HCT116 (cell line): ENCODE data around the gene WIPI1. TPM values are rescaled to one million over a fixed set of nuclear protein-coding genes. Genes with fewer than 3 reads are reported as not detected.

Experiments
- ATAC-seq: fragments of 200-7000 bp; cut with Tn5 transposase; 2 replicates; pipeline ENCODE4 v1.9.1; 2020; ENCODE audit warnings: mild to moderate bottlenecking, moderate library complexity
- BruUV-seq: library from RNA; stranded (reverse); fragments of 400-500 nt; replicated peaks from 2 replicates; lab custom pipeline; 2021; lab: Mats Ljungman, UMichigan
- CTCF ChIA-PET: fragments of 300-600 bp; sonication (Branson Sonifier 250); formaldehyde crosslinking; loops from one replicate; lab custom pipeline; 2021; ENCODE audit warnings: antibody characterized with exemption; lab: Charles Lee
- POLR2A ChIA-PET: fragments of 300-600, 350-600 bp; sonication (Branson Sonifier 250); formaldehyde crosslinking; loops from one replicate; lab custom pipeline; 2021; ENCODE audit warnings: antibody characterized with exemption; lab: Charles Lee
- RAD21 ChIA-PET, 2 experiments: fragments of 300-600 bp; sonication (Branson Sonifier 250); formaldehyde crosslinking; loops; one replicate each; lab custom pipeline; 2023; ENCODE audit warnings: low total read pairs in 2 of 2; ENCODE audit not compliant: uncharacterized antibody in 2 of 2, unreplicated experiment in 2 of 2, low non-redundant PET in 1 of 2; lab: Charles Lee
- DNase-seq: peaks from one replicate; pipeline ENCODE4 v3.0.0-alpha.2; 2010; ENCODE audit warnings: low read depth, low spot score
- H2AFZ ChIP-seq: fragments of 200-600 bp; shearing (Covaris generic), sonication (generic); 2 replicates; pipeline ENCODE4 v1.6.1; 2017; ENCODE audit warnings: low read depth, mixed run types, mixed read lengths, antibody characterized with exemption, low read length; ENCODE audit not compliant: poor library complexity, severe bottlenecking
- H3K27ac ChIP-seq: 2 replicates; pipeline ENCODE4 v1.5.1; 2012; ENCODE audit warnings: low read depth, low read length
- H3K27me3 ChIP-seq: fragments of 200-600 bp; sonication (generic); 2 replicates; pipeline ENCODE4 v1.6.1; 2016; ENCODE audit warnings: mixed run types, low read length, mixed read lengths; ENCODE audit not compliant: insufficient read depth
- H3K36me3 ChIP-seq, 2 experiments: fragments of 200-500 bp in 1 of 2; fragments of 200-600 bp in 1 of 2; sonication (Bioruptor generic) in 1 of 2; sonication (generic) in 1 of 2; 2 replicates each; pipeline versions ENCODE4 v1.5.1 to v1.6.1; 2014 to 2016; ENCODE audit warnings: low read length in 2 of 2, inconsistent platforms in 1 of 2, mixed read lengths in 1 of 2, mixed run types in 1 of 2; ENCODE audit not compliant: insufficient read depth in 2 of 2, control insufficient read depth in 1 of 2
- H3K4me1 ChIP-seq, 2 experiments: fragments of 200-600 bp in 1 of 2; sonication (generic) in 1 of 2; 2 replicates each; pipeline versions ENCODE4 v1.5.1 to v1.6.1; 2012 to 2017; ENCODE audit warnings: low read length in 2 of 2, inconsistent platforms in 1 of 2, mild to moderate bottlenecking in 1 of 2, mixed read lengths in 1 of 2, mixed run types in 1 of 2, moderate library complexity in 1 of 2; ENCODE audit not compliant: insufficient read depth in 2 of 2, control insufficient read depth in 1 of 2
- H3K4me2 ChIP-seq: fragments of 200-600 bp; sonication (generic); 2 replicates; pipeline ENCODE4 v1.6.1; 2017; ENCODE audit warnings: mixed run types, low read length, mixed read lengths
- H3K4me3 ChIP-seq, 2 experiments: fragments of 200-600 bp in 1 of 2; sonication (generic) in 1 of 2; replicated peaks in 1 of 2; 2 replicates each; pipeline ENCODE4 v1.5.1; 2011 to 2016; ENCODE audit warnings: low read length in 2 of 2, control low read depth in 1 of 2, low read depth in 1 of 2, mild to moderate bottlenecking in 1 of 2, mixed read lengths in 1 of 2, mixed run types in 1 of 2
- H3K79me2 ChIP-seq: fragments of 200-600 bp; sonication (generic); 2 replicates; pipeline ENCODE4 v1.6.1; 2017; ENCODE audit warnings: mild to moderate bottlenecking, mixed run types, low read length, moderate library complexity, mixed read lengths; ENCODE audit not compliant: insufficient read depth
- H3K9ac ChIP-seq: fragments of 200-600 bp; sonication (generic); 2 replicates; pipeline ENCODE4 v1.6.1; 2016; ENCODE audit warnings: low read length, mixed read lengths
- H3K9me2 ChIP-seq: fragments of 200-600 bp; sonication (generic), shearing (Covaris generic); 2 replicates; pipeline ENCODE4 v1.6.1; 2017; ENCODE audit warnings: mixed run types, mild to moderate bottlenecking, moderate library complexity; ENCODE audit not compliant: insufficient read depth
- H3K9me3 ChIP-seq, 2 experiments: fragments of 200-500 bp in 1 of 2; fragments of 200-600 bp in 1 of 2; sonication (Bioruptor generic) in 1 of 2; sonication (generic) in 1 of 2; 2 replicates each; pipeline ENCODE4 v1.6.1; 2014 to 2017; ENCODE audit warnings: low read length in 2 of 2, mixed read lengths in 2 of 2, inconsistent platforms in 1 of 2, low read depth in 1 of 2, mild to moderate bottlenecking in 1 of 2, mixed run types in 1 of 2, moderate library complexity in 1 of 2; ENCODE audit not compliant: control insufficient read depth in 1 of 2, insufficient read depth in 1 of 2
- H4K20me1 ChIP-seq: fragments of 200-600 bp; sonication (generic), shearing (Covaris generic); 2 replicates; pipeline ENCODE4 v1.6.1; 2017; ENCODE audit warnings: mixed run types, mild to moderate bottlenecking, moderate library complexity; ENCODE audit not compliant: insufficient read depth
- CTCF ChIP-seq, 3 experiments: fragments of 200-600 bp in 1 of 3; sonication (generic) in 1 of 3; IDR thresholded peaks in 2 of 3; conservative IDR thresholded peaks in 1 of 3; 2 replicates each; pipeline ENCODE4 v1.5.1; 2012 to 2017; ENCODE audit warnings: low read depth in 2 of 3, low read length in 2 of 3, antibody characterized with exemption in 1 of 3, borderline replicate concordance in 1 of 3, control low read depth in 1 of 3, mild to moderate bottlenecking in 1 of 3, mixed read lengths in 1 of 3, mixed run types in 1 of 3, moderate library complexity in 1 of 3; ENCODE audit not compliant: insufficient read depth in 1 of 3
- RAD21 ChIP-seq: IDR thresholded peaks from 2 replicates; pipeline ENCODE4 v1.6.1; 2012; ENCODE audit warnings: low read depth, mild to moderate bottlenecking
- ZBTB33 ChIP-seq: IDR thresholded peaks from 2 replicates; pipeline ENCODE4 v1.6.1; 2011; ENCODE audit warnings: mild to moderate bottlenecking, low read length, moderate library complexity; ENCODE audit not compliant: insufficient replicate concordance; ENCODE audit errors: extremely low read depth
- ZFX ChIP-seq: fragments of 450-650 bp; IDR thresholded peaks from 2 replicates; pipeline ENCODE4 v1.6.1; 2017
- intact Hi-C: fragments of 100-400 bp; cut with micrococcal nuclease; formaldehyde crosslinking; loops from 2 replicates; pipeline ENCODE4 v1.10.0; 2022
- total RNA-seq: library from RNA; stranded (reverse); gene quantifications from one replicate; pipeline ENCODE4 v1.2.1, GENCODE V29; 2021; ENCODE audit not compliant: unreplicated experiment

The WIPI1 gene
- total RNA-seq, 1 experiment from 2014 or later, result 21.5 TPM

- H3K79me2 ChIP-seq, result no peaks in the 10 kb centered on the region
- peaks cover 17 to 20% of the 10 kb centered on the region in 2 experiments for H3K4me1 ChIP-seq
- H3K4me3 ChIP-seq, result no peak overlapping the region
- H3K27ac ChIP-seq, result no peak overlapping the region; the same call in 1 of the 2 replicates
- H2AFZ ChIP-seq, result no peak overlapping the region
- no peaks in the 10 kb centered on the region for H3K9me2 ChIP-seq
- CTCF ChIA-PET, result interaction anchor here (0.8 to 7.4 kb wide), 10 partner anchors 9 to 259 kb away, joined by 3 to 79 read pairs (median 3); no protein-coding TSS in a partner anchor
- H4K20me1 ChIP-seq, result no peaks in the 10 kb centered on the region
- H3K9me3 ChIP-seq, result no peaks in the 10 kb centered on the region
- DNase-seq, result peak; percentile 39
- no peak overlapping the region for H3K4me2 ChIP-seq
- TF ChIP-seq ZBTB33 (no peak), ZFX (no peak), CTCF (IDR thresholded peaks at IDR 0.05 in 2 of 3, conservative IDR thresholded peaks at IDR 0.05 in 1 of 3; ENCODE audit: borderline replicate concordance in 1 of 3, insufficient read depth in 1 of 3, low read depth in 2 of 3, low read length in 2 of 3) (peak; percentile 56 to 67 (median 57); a peak in 5 of 6 replicates), RAD21 (peak; percentile 73)
- H3K27me3 ChIP-seq, result no peaks in the 10 kb centered on the region
- POLR2A ChIA-PET, result no interaction called here
- intact Hi-C loops, result loop anchor here (1.0 kb wide), 1 partner anchor 168 kb away; no protein-coding TSS in a partner anchor
- no peak overlapping the region for H3K9ac ChIP-seq
- peak; percentile 42 for ATAC-seq
- RAD21 ChIA-PET, result interaction anchor here in 1 of 2 experiments (1.0 to 1.3 kb wide), 2 partner anchors 26 to 169 kb away, joined by 3 to 5 read pairs; partner anchors contain the start of gene WIPI1
- H3K36me3 ChIP-seq, result no peaks in the 10 kb centered on the region
- no TSS peak for BruUV-seq
Observed at GRCh38 chr17:68431661-68432071, 25.6 kb downstream of the WIPI1 start.
